ENCODE data around the gene PKMYT1. TPM values are rescaled to one million over a fixed set of nuclear protein-coding genes. Genes with fewer than 3 reads are reported as not detected.

The PKMYT1 gene
- total and polyA plus RNA-seq, 2 experiments from 2014 or later: 7.7 to 21.0 TPM

GRCh38 chr16:2970563-2970962 is 9.7 kb downstream of the PKMYT1 start:
- Histone ChIP-seq H3K9me2 (replicated peaks; ENCODE audit: insufficient read depth) (no peaks in the 10 kb centered on the region), H3K4me1 (ENCODE audit: insufficient read depth) (peaks cover 3% of the 10 kb centered on the region), H3K79me2 (no peaks in the 10 kb centered on the region), H3K36me3 (replicated peaks; ENCODE audit: insufficient read depth, low read depth) (no peaks in the 10 kb centered on the region), H3K27me3 (peaks cover 4% of the 10 kb centered on the region), H3K27ac (no peak overlapping the region), H3K4me3 (no peak overlapping the region), H4K20me1 (ENCODE audit: insufficient read depth, poor library complexity, severe bottlenecking) (no peaks in the 10 kb centered on the region), H2AFZ (no peak overlapping the region), H3K9me3 (ENCODE audit: low read depth) (no peaks in the 10 kb centered on the region), H3K4me2 (peak overlapping the region; percentile 88)
- DNase-seq (ENCODE audit: low spot score): no peak
- TF ChIP-seq CTCF (IDR thresholded peaks at IDR 0.05; ENCODE audit: poor library complexity) (no peak), EZH2 (IDR thresholded peaks at IDR 0.05; ENCODE audit: borderline replicate concordance) (no peak), EZH2phosphoT487 (IDR thresholded peaks at IDR 0.05; ENCODE audit: low read depth, severe bottlenecking, unreplicated experiment) (no peak)
- 85% methylated on average over 6 of the region's 6 CpGs for WGBS (ENCODE audit: low lambda C conversion rate, missing lambda C conversion rate)

GRCh38 chr16:2969545-2970521 is 10.4 kb downstream of the PKMYT1 start:
- Histone ChIP-seq H3K4me3 (peak overlapping the region; percentile 26), H3K9me3 (ENCODE audit: low read depth) (no peaks in the 10 kb centered on the region), H3K36me3 (replicated peaks; ENCODE audit: insufficient read depth, low read depth) (no peaks in the 10 kb centered on the region), H3K27ac (no peak overlapping the region), H3K79me2 (no peaks in the 10 kb centered on the region), H3K27me3 (peaks cover 9% of the 10 kb centered on the region), H3K4me2 (peak overlapping the region; percentile 88), H2AFZ (peak overlapping the region; percentile 63), H4K20me1 (ENCODE audit: insufficient read depth, poor library complexity, severe bottlenecking) (no peaks in the 10 kb centered on the region), H3K9me2 (replicated peaks; ENCODE audit: insufficient read depth) (no peaks in the 10 kb centered on the region), H3K4me1 (ENCODE audit: insufficient read depth) (peaks cover 4% of the 10 kb centered on the region)
- WGBS (ENCODE audit: low lambda C conversion rate, missing lambda C conversion rate): 4% methylated on average over 54 of the region's 83 CpGs
- peak; percentile 84 for DNase-seq (ENCODE audit: low spot score)
- TF ChIP-seq EZH2phosphoT487 (IDR thresholded peaks at IDR 0.05; ENCODE audit: low read depth, severe bottlenecking, unreplicated experiment) (no peak), EZH2 (IDR thresholded peaks at IDR 0.05; ENCODE audit: borderline replicate concordance) (no peak), CTCF (IDR thresholded peaks at IDR 0.05; ENCODE audit: poor library complexity) (peak; percentile 36)

GRCh38 chr16:2968738-2969544 is 11.3 kb downstream of the PKMYT1 start, which contains the start of gene PAQR4:
TSS of gene PAQR4 (plus strand) at chr16:2969348. CDS start at chr16:2969675, 327 bp downstream.
- peak; percentile 95 for DNase-seq (ENCODE audit: low spot score)
- no peak for TF ChIP-seq CTCF (IDR thresholded peaks at IDR 0.05; ENCODE audit: poor library complexity)
- no peak for TF ChIP-seq EZH2phosphoT487 (IDR thresholded peaks at IDR 0.05; ENCODE audit: low read depth, severe bottlenecking, unreplicated experiment)
- no peak for TF ChIP-seq EZH2 (IDR thresholded peaks at IDR 0.05; ENCODE audit: borderline replicate concordance)
- H2AFZ ChIP-seq: peak within 1 kb of the TSS; percentile 63
- H3K27ac ChIP-seq: no peak within 1 kb of the TSS
- H3K4me2 ChIP-seq: peak within 1 kb of the TSS; percentile 88
- H3K27me3 ChIP-seq: peaks cover 18% of the 10 kb centered on the region
- 5% methylated on average over 78 of the region's 98 CpGs for WGBS (ENCODE audit: low lambda C conversion rate, missing lambda C conversion rate)
- H3K36me3 ChIP-seq (replicated peaks; ENCODE audit: insufficient read depth, low read depth): no peaks in the 10 kb centered on the region
- peaks cover 13% of the 10 kb centered on the region for H3K4me1 ChIP-seq (ENCODE audit: insufficient read depth)
- H3K9me3 ChIP-seq (ENCODE audit: low read depth): no peaks in the 10 kb centered on the region
- no peaks in the 10 kb centered on the region for H3K79me2 ChIP-seq
- no peaks in the 10 kb centered on the region for H4K20me1 ChIP-seq (ENCODE audit: insufficient read depth, poor library complexity, severe bottlenecking)
- no peaks in the 10 kb centered on the region for H3K9me2 ChIP-seq (replicated peaks; ENCODE audit: insufficient read depth)
- peak within 1 kb of the TSS; percentile 26 for H3K4me3 ChIP-seq

All from hepatocyte (in vitro differentiated cells).